ENCODE results near the gene BATF2.
A peak's percentile ranks its signal among the peaks of the same experiment; 100 is the strongest.
"Not testable (repeated sequence)": the region's sequence is repeated elsewhere in the genome, so short reads cannot be mapped to it uniquely, and the experiment has no call there.

The BATF2 gene

DNA sequence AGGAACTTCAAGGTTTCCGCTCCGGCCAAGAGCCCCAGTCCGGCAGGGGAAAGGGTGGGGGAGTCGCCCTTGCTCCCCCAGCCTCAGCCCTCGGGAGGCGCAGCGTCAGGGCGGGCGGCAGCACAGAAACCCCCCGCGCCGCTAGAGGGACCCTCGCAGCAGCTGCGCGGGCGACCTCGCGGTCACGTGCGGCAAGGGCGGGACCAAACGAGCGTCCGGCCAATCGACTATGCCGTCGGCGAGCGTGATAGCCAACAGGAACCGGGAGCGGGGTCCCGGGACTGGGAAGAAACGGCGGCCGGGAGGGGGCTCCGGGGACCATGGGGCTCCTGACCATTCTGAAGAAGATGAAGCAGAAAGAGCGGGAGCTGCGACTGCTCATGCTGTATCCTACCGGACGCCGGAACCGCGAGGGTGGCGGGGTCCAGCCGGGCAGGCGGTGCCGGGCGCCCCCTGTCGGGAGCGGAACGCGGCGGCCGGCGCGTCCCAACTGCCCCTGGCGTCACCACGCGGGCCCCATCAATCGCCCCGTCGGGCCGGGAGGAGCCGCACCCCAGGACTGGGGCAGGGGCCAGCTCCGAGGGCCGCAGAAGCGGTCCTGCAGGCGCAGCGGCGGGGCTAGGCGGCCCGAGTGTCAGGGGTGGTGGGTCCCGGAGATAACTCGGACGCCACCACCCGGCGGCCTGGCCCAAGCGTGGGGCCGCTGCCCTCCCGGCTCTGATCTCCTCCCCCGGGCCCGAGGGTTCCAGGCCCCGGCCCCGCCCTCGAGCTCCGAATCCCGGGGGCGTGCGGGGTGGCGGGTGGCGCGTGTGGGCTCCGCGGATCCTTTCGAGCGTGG lies 17.3 kb upstream of the BATF2 start, which contains the start of gene ARL2:
Gene ARL2 (plus strand): TSS at position 273 of the 838 bp plus-strand sequence. CDS start 48 bp downstream, at position 321.
- WGBS, 2 experiments (ENCODE audit: insufficient coverage in 2 of 2), result 0 to 1% methylated on average over 80 to 83 of the region's 96 CpGs
- Histone ChIP-seq H3K9me3 (ENCODE audit: control insufficient read depth, low read length) (no peaks in the 10 kb centered on the region), H3K4me3 (ENCODE audit: extremely low read depth, insufficient read depth, low read length, poor library complexity, severe bottlenecking) (peak within 1 kb of the TSS; percentile 71), H3K4me1 (ENCODE audit: control insufficient read depth, insufficient read depth, low read length, poor library complexity, severe bottlenecking) (no peaks in the 10 kb centered on the region), H3K36me3 (ENCODE audit: control insufficient read depth, insufficient read depth, low read length) (peaks cover 23% of the 10 kb centered on the region), H3K27ac (ENCODE audit: low read depth, low read length, severe bottlenecking) (peak within 1 kb of the TSS; percentile 98)

DNA sequence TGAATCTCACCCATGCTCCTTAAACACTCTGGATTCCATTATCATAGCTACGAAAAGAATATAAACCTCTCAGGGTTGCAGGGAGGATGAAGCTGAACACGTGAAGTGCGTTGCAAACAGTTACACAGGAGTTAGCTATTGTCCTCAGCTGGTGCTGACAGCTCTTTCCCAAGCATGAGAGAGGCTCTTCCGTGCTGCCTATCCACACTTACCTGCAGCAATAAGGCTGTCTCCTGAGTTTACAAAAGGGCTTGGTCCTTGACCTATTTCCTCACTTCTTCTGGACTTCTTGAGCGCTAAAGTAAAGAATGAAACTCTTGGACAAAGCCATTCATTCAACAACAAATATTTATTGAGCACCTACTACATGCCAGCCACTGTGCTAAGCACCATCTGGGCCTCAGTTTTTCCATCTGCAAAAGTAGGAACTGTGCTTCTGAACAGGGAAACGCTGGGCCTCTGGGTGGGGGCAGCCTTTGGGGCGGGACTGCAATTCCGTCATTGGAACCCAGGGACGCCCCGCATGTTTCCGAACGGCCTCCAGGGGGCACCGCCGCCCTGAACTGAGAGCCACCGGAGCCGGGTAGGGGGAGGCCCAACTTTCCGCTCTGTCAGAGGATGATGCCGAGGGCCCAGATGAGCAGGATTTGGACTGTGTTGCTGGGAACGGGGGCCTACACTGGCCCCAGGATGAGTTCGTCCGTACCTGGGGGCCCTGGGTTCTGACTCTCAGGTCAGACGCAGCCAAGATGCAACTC lies 16.5 kb upstream of the BATF2 start:
- no peaks in the 10 kb centered on the region for H3K4me1 ChIP-seq (ENCODE audit: control insufficient read depth, insufficient read depth, low read length, poor library complexity, severe bottlenecking)
- peak overlapping the region; percentile 98 for H3K27ac ChIP-seq (ENCODE audit: low read depth, low read length, severe bottlenecking)
- H3K9me3 ChIP-seq (ENCODE audit: control insufficient read depth, low read length), result no peaks in the 10 kb centered on the region
- peaks cover 17% of the 10 kb centered on the region for H3K36me3 ChIP-seq (ENCODE audit: control insufficient read depth, insufficient read depth, low read length)
- WGBS, 2 experiments (ENCODE audit: insufficient coverage in 2 of 2), result 19 to 21% methylated on average over 22 of the region's 22 CpGs
- peak overlapping the region; percentile 71 for H3K4me3 ChIP-seq (ENCODE audit: extremely low read depth, insufficient read depth, low read length, poor library complexity, severe bottlenecking)

DNA sequence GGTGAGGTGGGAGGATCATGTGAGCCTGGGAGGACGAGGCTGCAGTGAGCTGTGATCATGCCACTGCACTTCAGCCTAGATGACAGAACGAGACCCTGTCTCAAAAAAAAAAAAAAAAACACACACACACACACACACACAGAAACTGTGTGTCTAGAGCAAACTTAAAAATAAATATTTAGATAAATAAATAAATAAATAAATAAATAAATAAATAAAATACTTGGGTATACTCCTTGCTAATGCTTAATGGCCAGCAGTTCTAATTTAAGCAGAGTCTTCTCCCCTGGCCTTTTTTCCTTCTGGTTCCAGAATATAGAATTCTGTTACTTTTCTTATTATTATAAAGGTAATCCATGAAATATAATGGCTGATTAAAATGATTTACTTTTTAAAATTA lies 12.1 kb upstream of the BATF2 start:
- no peaks in the 10 kb centered on the region for H3K36me3 ChIP-seq (ENCODE audit: control insufficient read depth, insufficient read depth, low read length)
- H3K27ac ChIP-seq (ENCODE audit: low read depth, low read length, severe bottlenecking), result no peak overlapping the region
- no peak overlapping the region for H3K4me3 ChIP-seq (ENCODE audit: extremely low read depth, insufficient read depth, low read length, poor library complexity, severe bottlenecking)
- WGBS, 2 experiments (ENCODE audit: insufficient coverage in 2 of 2), result no CpG with 5 or more reads among the region's 2 CpGs
- H3K9me3 ChIP-seq (ENCODE audit: control insufficient read depth, low read length), result no peaks in the 10 kb centered on the region
- H3K4me1 ChIP-seq (ENCODE audit: control insufficient read depth, insufficient read depth, low read length, poor library complexity, severe bottlenecking), result peaks cover 14% of the 10 kb centered on the region

DNA sequence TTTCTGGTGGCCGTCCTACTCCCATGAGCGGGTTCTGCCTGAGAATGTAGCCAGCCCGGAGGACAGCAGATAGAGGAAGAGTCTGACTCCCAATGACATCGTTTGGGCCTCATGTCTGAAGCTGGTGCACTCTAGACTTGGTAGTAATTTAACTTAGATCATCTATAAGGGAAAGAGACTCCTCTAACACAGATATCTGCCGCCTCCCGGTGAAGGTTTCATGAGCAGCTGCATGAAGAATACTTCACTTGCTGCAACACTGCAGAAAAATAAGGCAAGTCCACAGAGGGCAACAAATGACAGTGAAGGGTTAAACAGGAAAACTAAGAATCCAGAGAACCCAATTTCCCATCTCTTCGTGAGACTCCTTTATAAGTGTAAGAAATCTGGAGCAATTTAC lies 11.2 kb upstream of the BATF2 start:
- Histone ChIP-seq H3K36me3 (ENCODE audit: control insufficient read depth, insufficient read depth, low read length) (no peaks in the 10 kb centered on the region), H3K4me1 (ENCODE audit: control insufficient read depth, insufficient read depth, low read length, poor library complexity, severe bottlenecking) (peaks cover 14% of the 10 kb centered on the region), H3K9me3 (ENCODE audit: control insufficient read depth, low read length) (no peaks in the 10 kb centered on the region), H3K27ac (ENCODE audit: low read depth, low read length, severe bottlenecking) (no peak overlapping the region), H3K4me3 (ENCODE audit: extremely low read depth, insufficient read depth, low read length, poor library complexity, severe bottlenecking) (no peak overlapping the region)
- 69 to 79% methylated on average over 4 of the region's 7 CpGs for WGBS, 2 experiments (ENCODE audit: insufficient coverage in 2 of 2)

DNA sequence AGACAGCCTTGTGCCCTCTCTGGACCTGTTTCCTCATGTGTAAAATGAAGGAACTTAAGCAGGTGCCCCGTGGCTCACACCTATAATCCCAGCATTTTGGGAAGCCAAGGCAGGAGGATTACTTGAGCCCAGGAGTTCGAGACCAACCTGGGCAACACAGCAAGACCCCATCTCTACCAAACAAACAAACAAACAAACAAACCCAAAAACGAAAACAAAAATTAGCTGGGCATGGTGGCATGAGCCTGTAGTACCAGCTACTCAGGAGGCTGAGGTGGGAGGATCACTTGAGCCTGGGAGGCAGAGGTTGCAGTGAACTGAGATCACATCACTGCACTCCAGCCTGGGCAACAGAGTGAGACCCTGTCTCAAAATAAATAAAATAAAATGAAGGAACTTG lies 7.2 kb upstream of the BATF2 start:
- not testable (repeated sequence) for H3K4me3 ChIP-seq (ENCODE audit: extremely low read depth, insufficient read depth, low read length, poor library complexity, severe bottlenecking); H3K9me3 ChIP-seq (ENCODE audit: control insufficient read depth, low read length); H3K36me3 ChIP-seq (ENCODE audit: control insufficient read depth, insufficient read depth, low read length); H3K27ac ChIP-seq (ENCODE audit: low read depth, low read length, severe bottlenecking)
- peaks cover 14% of the 10 kb centered on the region for H3K4me1 ChIP-seq (ENCODE audit: control insufficient read depth, insufficient read depth, low read length, poor library complexity, severe bottlenecking)
- 33 to 60% methylated on average over 1 to 3 of the region's 3 CpGs for WGBS, 2 experiments (ENCODE audit: insufficient coverage in 2 of 2)

DNA sequence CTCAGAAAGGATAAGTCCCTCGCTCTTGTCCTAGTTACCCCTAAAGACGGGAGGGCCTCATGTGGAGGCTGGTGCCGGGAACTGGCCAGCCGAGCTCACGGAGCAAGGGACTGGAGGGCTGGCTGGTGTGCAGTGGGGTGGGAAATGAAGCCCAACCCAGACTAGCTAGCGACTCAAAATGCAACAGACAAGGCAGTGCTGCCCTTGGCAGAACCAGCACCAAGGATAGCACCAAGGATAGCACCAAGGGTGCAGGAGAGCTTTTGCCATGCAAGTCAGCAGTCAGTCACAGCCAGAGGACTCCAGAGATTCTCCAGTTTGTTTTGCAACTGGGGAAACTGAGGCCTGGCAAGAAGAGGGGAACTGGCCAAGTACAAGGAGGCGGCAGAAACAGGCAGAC lies 6.5 kb upstream of the BATF2 start:
- H3K9me3 ChIP-seq (ENCODE audit: control insufficient read depth, low read length), result no peaks in the 10 kb centered on the region
- WGBS, 2 experiments (ENCODE audit: insufficient coverage in 2 of 2), result 55 to 64% methylated on average over 3 to 7 of the region's 7 CpGs
- no peaks in the 10 kb centered on the region for H3K36me3 ChIP-seq (ENCODE audit: control insufficient read depth, insufficient read depth, low read length)
- no peak overlapping the region for H3K27ac ChIP-seq (ENCODE audit: low read depth, low read length, severe bottlenecking)
- H3K4me3 ChIP-seq (ENCODE audit: extremely low read depth, insufficient read depth, low read length, poor library complexity, severe bottlenecking), result no peak overlapping the region
- H3K4me1 ChIP-seq (ENCODE audit: control insufficient read depth, insufficient read depth, low read length, poor library complexity, severe bottlenecking), result peaks cover 14% of the 10 kb centered on the region

DNA sequence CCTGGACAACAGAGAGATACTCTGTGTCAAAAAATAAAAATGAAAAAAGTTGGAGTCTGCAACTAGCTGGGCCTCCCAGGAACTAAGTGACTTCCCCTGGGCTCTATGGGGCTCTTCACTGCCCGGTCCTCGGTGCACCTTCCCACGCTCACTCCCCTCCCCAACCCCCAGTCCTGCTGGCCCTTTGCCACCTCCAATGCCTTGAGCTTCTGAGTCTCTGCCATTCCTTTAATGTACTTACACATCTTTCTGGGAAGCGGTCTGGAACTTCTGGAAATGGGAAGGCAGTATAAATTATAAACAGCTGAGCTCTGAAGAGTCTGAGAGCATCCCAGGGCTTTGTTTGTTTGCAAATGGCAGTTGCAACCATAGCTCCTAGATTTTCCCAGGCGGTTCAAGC lies 5.9 kb upstream of the BATF2 start:
- H3K27ac ChIP-seq (ENCODE audit: low read depth, low read length, severe bottlenecking), result no peak overlapping the region
- no peaks in the 10 kb centered on the region for H3K9me3 ChIP-seq (ENCODE audit: control insufficient read depth, low read length)
- peaks cover 12% of the 10 kb centered on the region for H3K4me1 ChIP-seq (ENCODE audit: control insufficient read depth, insufficient read depth, low read length, poor library complexity, severe bottlenecking)
- 89 to 91% methylated on average over 4 to 5 of the region's 5 CpGs for WGBS, 2 experiments (ENCODE audit: insufficient coverage in 2 of 2)
- no peak overlapping the region for H3K4me3 ChIP-seq (ENCODE audit: extremely low read depth, insufficient read depth, low read length, poor library complexity, severe bottlenecking)
- no peaks in the 10 kb centered on the region for H3K36me3 ChIP-seq (ENCODE audit: control insufficient read depth, insufficient read depth, low read length)

DNA sequence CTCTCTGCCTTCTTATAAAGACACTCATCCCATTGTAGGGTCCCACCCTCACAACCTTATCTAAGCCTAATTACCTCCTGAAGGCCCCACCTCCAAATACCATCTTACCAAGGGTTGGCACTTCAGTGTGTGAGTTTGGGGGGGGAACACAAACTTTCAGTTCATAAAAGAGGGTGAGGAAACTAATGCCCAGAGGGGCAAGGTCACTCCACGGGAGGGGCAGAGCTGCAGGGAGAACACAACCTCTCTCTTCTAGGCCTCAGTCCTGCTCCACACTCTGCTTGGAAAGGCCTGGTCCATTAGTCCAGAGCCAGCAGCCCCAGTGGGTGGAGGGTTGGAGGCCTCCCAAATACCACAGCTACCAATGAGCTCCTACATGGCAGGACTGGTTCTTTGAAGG lies 2.7 kb upstream of the BATF2 start:
- no peak overlapping the region for H3K27ac ChIP-seq (ENCODE audit: low read depth, low read length, severe bottlenecking)
- WGBS, 2 experiments (ENCODE audit: insufficient coverage in 2 of 2), result 100% methylated on average over 1 of the region's 1 CpG; no CpG with 5 or more reads in 1 of the 2 experiments
- no peak overlapping the region for H3K4me3 ChIP-seq (ENCODE audit: extremely low read depth, insufficient read depth, low read length, poor library complexity, severe bottlenecking)
- no peaks in the 10 kb centered on the region for H3K4me1 ChIP-seq (ENCODE audit: control insufficient read depth, insufficient read depth, low read length, poor library complexity, severe bottlenecking)
- no peaks in the 10 kb centered on the region for H3K36me3 ChIP-seq (ENCODE audit: control insufficient read depth, insufficient read depth, low read length)
- H3K9me3 ChIP-seq (ENCODE audit: control insufficient read depth, low read length), result no peaks in the 10 kb centered on the region

DNA sequence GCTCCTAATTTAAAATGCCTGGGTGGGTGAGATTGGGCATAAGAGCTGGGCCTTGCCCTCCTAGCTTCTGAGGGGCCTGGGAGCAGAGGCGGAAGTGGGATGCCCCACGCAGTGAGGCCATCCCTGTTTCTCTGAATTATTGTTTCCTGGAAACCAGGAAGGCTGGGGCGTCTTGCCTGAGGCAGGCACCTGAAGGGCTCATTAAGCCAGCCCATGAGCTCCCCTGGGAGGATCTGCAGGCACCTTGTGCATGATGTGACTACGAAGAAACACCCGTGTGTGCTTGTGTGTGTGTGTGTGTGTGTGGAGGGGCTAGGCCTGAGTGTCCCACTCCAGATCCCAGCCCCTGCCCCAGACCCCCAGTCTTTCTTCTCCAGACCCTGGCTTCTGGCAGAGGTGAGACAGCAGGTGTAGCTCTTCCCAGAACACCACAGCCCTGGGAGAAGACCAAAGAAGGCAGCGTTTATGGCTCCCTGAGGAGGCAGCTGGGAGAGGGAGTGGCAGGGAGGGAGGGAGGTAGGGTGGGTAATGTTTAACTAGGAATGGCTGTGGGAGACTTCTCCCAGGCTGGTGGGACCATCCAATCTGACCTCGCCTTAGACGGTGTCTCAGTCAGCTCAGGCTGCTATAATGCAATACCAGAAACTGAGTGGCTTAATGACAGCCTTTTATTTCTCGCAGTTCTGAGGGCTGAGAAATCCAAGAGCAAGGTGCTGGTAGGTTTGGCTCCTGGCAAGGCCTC lies 2.1 kb upstream of the BATF2 start:
- H3K27ac ChIP-seq (ENCODE audit: low read depth, low read length, severe bottlenecking), result no peak overlapping the region
- no peaks in the 10 kb centered on the region for H3K4me1 ChIP-seq (ENCODE audit: control insufficient read depth, insufficient read depth, low read length, poor library complexity, severe bottlenecking)
- H3K36me3 ChIP-seq (ENCODE audit: control insufficient read depth, insufficient read depth, low read length), result no peaks in the 10 kb centered on the region
- no peaks in the 10 kb centered on the region for H3K9me3 ChIP-seq (ENCODE audit: control insufficient read depth, low read length)
- H3K4me3 ChIP-seq (ENCODE audit: extremely low read depth, insufficient read depth, low read length, poor library complexity, severe bottlenecking), result no peak overlapping the region
- 85 to 90% methylated on average over 6 to 7 of the region's 9 CpGs for WGBS, 2 experiments (ENCODE audit: insufficient coverage in 2 of 2)

DNA sequence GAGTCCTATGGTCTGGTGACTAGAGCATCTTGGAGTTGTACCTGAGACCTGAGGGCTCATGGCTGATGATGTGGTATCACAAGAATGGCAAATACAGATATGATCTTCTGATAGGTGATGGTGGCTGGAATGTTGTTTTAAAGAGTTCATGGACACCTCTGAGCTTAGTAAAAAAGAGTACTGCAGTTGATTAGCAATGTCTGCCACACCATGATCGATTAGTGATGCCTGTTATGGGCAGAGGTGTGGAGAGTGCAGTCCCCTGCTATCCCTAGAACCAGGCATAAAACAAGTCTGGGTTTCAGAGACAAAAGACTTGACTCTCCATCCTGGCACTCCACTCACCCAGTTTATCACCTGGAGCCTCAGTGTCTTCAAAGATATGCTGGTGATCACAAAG lies 1.4 kb upstream of the BATF2 start:
- 56 to 91% methylated on average over 1 of the region's 1 CpG for WGBS, 2 experiments (ENCODE audit: insufficient coverage in 2 of 2)
- no peaks in the 10 kb centered on the region for H3K4me1 ChIP-seq (ENCODE audit: control insufficient read depth, insufficient read depth, low read length, poor library complexity, severe bottlenecking)
- no peak overlapping the region for H3K4me3 ChIP-seq (ENCODE audit: extremely low read depth, insufficient read depth, low read length, poor library complexity, severe bottlenecking)
- no peaks in the 10 kb centered on the region for H3K9me3 ChIP-seq (ENCODE audit: control insufficient read depth, low read length)
- no peak overlapping the region for H3K27ac ChIP-seq (ENCODE audit: low read depth, low read length, severe bottlenecking)
- no peaks in the 10 kb centered on the region for H3K36me3 ChIP-seq (ENCODE audit: control insufficient read depth, insufficient read depth, low read length)
